ENCODE data around the gene POM121L2. TPM values are rescaled to one million over a fixed set of nuclear protein-coding genes. Genes with fewer than 3 reads are reported as not detected.

Gene POM121L2
- total and polyA plus RNA-seq, 2 donors (not counting 3 experiments of a cell fraction or from before 2014, with no cell fraction given): not detected

DNA sequence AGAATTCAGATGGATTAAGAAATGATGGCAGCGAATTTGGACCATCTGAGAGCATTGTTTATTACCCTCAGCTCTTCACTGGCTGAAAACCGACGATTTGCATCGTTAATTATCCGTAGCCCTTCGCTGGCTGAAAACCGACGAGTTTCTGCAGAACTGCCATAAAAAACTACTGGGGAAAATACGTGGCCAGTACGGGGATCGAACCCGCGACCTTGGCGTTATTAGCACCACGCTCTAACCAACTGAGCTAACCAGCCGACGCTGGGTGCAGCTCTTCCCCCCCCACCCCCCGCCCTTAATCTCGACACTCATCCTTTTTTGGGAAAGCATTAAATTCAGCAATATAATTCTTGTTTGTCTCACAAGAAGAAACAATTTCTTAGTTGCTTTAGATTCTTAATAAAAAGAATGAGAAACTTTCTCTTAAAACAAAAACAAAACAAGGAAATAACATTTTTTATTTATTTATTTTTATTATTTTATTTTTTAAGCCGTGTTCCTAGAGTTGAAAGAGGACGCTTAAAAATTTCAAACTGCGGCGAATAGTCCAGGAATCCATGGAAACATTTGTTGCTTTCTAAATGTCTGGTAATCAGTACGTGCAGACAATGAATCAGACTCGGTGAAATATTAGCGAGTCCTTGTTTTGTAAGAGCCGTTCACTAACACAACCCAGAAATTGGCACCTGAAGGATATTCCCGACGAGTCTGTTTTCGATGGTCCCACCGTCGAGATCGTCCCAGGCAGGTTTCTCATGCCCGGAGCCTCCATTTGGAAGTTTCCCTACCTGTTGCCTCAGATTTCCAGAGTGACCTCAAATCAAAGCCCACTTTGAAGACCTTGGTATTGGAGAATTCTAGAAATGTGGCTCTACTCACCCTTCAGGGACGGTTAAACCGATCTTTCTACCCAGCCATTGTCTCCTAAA is 36.8 kb downstream of the POM121L2 start:
- Histone ChIP-seq H3K4me2 (ENCODE audit: insufficient read depth, low read length) (no peak overlapping the region), H3K9ac (replicated peaks; ENCODE audit: extremely low read depth, insufficient read depth, low read length) (no peak overlapping the region), H3K27ac (ENCODE audit: insufficient read depth, low read depth, low read length) (no peak overlapping the region), H3K9me3 (replicated peaks; ENCODE audit: control insufficient read depth, insufficient read depth, low read length) (no peaks in the 10 kb centered on the region), H3K4me3 (replicated peaks in 1 of 3; ENCODE audit: insufficient read depth in 1 of 3, low read depth in 1 of 3, low read length in 3 of 3) (no peak overlapping the region), H3K79me2 (ENCODE audit: control insufficient read depth, insufficient read depth, low read length) (no peaks in the 10 kb centered on the region), H3K36me3 (ENCODE audit: control insufficient read depth in 2 of 2, extremely low read depth in 1 of 2, insufficient read depth in 2 of 2, low read length in 2 of 2) (no peaks in the 10 kb centered on the region), H3K4me1 (ENCODE audit: control insufficient read depth, extremely low read depth, insufficient read depth, low read length) (peaks cover under 1% of the 10 kb centered on the region), H3K27me3 (ENCODE audit: control insufficient read depth in 2 of 2, insufficient read depth in 2 of 2, low read length in 2 of 2) (peaks cover 6 to 7% of the 10 kb centered on the region in 2 experiments), H2AFZ (ENCODE audit: low read depth, low read length) (no peak overlapping the region), H3K9me1 (replicated peaks; ENCODE audit: control insufficient read depth, extremely low read depth, insufficient read depth, low read length) (no peaks in the 10 kb centered on the region), H4K20me1 (replicated peaks; ENCODE audit: control insufficient read depth, extremely low read depth, insufficient read depth, low read length) (no peaks in the 10 kb centered on the region)
- CTCF ChIA-PET: no interaction called here
- dilution Hi-C loops (cut with MboI; ENCODE audit: extremely low pct_ligation_motif_present, low sequenced_read_pairs): no loop called here
- intact Hi-C loops (cut with micrococcal nuclease): no loop called here
- FAIRE-seq: no peak
- DNase-seq (ENCODE audit: low read depth, low spot score): no peak
- no TSS peak for BruUV-seq (replicated peaks)
- POLR2A ChIA-PET: no interaction called here
- TF ChIP-seq, protein P1, sequence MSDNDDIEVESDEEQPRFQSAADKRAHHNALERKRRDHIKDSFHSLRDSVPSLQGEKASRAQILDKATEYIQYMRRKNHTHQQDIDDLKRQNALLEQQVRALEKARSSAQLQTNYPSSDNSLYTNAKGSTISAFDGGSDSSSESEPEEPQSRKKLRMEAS (IDR thresholded peaks at IDR 0.05; ENCODE audit: insufficient read depth, insufficient read length): no peak
- TF ChIP-seq POLR2A (IDR thresholded peaks at IDR 0.05; ENCODE audit: low read depth, low read length): no peak
- TF ChIP-seq JUN (IDR thresholded peaks at IDR 0.05; ENCODE audit: borderline replicate concordance, insufficient read depth, insufficient read length, low read depth): no peak
- TF ChIP-seq POLR2AphosphoS5 (IDR thresholded peaks at IDR 0.05; ENCODE audit: insufficient read depth, low read depth, low read length): no peak
- TF ChIP-seq, protein P2, sequence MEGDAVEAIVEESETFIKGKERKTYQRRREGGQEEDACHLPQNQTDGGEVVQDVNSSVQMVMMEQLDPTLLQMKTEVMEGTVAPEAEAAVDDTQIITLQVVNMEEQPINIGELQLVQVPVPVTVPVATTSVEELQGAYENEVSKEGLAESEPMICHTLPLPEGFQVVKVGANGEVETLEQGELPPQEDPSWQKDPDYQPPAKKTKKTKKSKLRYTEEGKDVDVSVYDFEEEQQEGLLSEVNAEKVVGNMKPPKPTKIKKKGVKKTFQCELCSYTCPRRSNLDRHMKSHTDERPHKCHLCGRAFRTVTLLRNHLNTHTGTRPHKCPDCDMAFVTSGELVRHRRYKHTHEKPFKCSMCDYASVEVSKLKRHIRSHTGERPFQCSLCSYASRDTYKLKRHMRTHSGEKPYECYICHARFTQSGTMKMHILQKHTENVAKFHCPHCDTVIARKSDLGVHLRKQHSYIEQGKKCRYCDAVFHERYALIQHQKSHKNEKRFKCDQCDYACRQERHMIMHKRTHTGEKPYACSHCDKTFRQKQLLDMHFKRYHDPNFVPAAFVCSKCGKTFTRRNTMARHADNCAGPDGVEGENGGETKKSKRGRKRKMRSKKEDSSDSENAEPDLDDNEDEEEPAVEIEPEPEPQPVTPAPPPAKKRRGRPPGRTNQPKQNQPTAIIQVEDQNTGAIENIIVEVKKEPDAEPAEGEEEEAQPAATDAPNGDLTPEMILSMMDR (IDR thresholded peaks at IDR 0.05; ENCODE audit: extremely low read depth in 1 of 2, insufficient read depth in 1 of 2, low read depth in 1 of 2, low read length in 2 of 2): no peak
- no peak for TF ChIP-seq FOS (IDR thresholded peaks at IDR 0.05; ENCODE audit: borderline replicate concordance, insufficient read depth, low read length)
- no peak for TF ChIP-seq EZH2 (IDR thresholded peaks at IDR 0.05; ENCODE audit: borderline replicate concordance, low read depth, low read length, severe bottlenecking)
- no peak for TF ChIP-seq MYC (IDR thresholded peaks at IDR 0.05; ENCODE audit: low read depth, low read length)
- TF ChIP-seq GATA2 (IDR thresholded peaks at IDR 0.05; ENCODE audit: insufficient read depth, insufficient read length, low read depth, low read length): no peak
